SIG-M5 treated with dmso at 0.1 percent for 504 hours (cell line): Measurements from ENCODE around the gene THSD4.

Experiments used
- DNase-seq: peaks from one replicate; lab custom pipeline; 2025; ENCODE audit not compliant: unreplicated experiment; lab: John Stamatoyannopoulos, UW

Gene THSD4

DNA sequence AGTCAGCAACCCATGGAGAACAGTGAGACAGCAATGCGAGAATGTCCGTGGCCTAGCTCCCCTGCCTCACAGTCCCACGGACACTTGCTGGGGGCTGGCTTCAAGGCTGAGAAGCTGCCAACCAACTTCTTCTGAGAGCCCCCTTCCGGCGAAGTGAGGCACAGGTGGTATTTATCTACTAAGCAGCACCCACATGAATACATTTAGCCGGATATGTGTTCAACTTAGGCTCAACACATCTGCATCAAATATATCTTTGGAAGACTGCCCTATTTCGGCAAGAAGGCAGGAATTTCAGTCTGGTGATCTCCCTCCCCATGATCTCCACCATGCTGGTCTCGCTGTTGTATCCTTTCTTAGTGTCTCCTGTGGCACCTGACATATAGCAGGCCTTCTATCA, 354.1 kb downstream of the THSD4 start:
- no peak for DNase-seq

DNA sequence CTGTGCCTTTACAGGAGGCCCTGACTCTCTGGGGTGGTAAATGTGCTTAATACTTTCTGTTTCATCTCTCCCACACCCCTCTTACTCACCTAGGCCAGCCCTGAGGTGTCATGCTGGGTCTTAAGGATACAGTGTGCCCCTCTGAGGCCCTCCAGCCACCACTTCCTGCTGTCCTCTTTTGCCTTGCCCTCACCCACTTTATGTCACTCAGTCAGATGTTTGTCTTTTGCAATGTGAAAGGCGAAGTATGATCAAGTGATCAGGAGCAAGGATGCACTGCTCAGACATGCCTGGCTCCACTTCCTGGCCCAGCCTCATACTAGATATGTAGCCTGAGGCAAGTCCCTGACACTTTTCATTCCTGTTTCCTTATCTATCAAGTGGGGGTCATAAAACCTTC, 356.1 kb downstream of the THSD4 start:
- DNase-seq = no peak

DNA sequence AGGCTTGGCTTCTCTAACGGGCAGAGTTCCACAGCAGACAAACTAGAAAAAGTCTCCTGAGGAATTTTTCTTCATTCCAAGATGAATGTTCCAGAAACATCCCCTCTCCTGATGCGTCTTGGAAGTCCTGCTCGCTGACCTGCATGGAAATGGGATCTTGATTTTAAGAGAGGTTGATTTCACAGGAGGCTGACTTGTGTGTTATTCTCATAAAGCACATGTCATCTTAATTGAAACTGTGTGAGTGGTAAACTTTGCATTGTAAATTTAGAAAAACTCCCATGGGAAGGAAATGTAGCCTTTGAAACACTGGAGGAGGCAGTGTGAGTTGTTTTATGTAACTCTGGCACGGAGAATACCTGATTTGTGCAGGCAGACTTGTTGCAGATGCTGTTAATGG, 357.3 kb downstream of the THSD4 start:
- no peak for DNase-seq

DNA sequence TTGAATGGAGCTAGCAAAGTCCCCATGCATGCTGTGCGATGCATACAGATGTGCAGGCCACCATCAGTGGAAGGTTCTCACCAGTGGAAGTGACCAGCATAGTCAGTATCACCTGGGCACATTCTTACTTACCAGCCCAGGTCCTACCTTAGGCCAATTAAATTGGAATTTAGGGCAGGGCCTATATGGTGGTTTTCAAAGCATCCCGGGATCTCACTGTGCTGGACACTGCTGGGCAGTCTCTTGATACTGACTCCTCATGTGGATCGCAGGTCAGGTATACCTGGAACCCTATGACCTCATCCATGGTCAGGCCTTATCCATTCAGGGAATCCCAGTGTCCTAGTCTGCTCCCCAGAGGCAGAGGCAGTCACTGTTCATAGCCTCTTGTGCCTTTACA, 358.5 kb downstream of the THSD4 start:
- DNase-seq = no peak

DNA sequence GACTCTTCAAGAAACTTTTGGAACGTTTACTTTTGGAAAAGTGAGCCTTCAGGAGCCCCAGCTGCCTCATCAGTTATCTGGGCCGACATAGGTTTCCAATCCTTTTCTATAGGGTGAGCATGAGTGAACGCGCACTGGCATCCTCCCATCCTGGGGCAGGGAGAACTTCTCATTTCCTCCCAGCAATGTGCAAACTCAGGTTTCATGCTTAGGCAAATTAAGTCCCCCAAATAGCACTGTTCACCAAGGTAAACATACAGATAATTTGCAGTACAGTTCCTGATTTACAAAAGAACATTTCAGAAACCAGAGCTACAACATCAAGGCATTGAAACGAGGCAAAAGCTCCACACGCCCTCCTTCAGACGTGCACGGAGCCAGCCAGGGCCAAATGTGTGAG, 361.6 kb downstream of the THSD4 start:
- DNase-seq = no peak

DNA sequence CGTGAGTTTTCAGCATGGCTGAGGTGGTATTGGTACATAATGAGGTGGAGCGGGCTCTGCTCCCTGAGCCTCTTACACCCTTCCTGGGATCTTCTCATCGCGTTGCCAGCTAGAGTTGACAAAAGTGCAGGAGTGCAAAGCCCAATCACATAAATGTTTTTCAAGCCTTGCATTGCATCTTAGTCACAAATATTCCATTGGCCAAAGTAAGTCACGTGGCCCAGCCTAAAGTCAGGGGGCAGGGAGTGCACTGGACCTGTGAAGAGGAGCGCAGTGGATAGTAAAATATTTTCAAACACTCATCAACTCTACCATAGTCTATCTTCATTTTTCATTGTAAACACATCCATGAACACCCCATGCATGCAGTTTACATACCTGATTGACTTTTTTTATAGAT, 365.3 kb downstream of the THSD4 start:
- DNase-seq = no peak

DNA sequence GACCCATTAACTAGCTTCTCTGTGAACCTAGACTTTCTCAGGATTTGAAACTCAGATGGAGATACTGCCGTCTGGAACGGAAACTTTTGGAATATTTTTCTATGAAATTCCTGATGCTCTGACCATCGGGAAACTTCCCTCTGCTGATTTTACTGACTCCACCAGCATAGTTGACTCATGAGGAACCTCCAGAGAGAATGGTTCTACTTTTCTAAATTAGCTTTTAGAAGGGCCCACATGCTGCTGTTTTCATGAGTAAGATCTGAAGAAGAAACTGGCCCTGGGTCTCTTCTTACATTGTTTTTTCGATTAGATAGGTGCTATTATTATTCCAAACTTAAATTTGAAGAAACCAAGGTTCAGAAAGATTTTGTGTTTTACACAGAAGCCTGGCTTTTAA, 368.8 kb downstream of the THSD4 start:
- DNase-seq = no peak

DNA sequence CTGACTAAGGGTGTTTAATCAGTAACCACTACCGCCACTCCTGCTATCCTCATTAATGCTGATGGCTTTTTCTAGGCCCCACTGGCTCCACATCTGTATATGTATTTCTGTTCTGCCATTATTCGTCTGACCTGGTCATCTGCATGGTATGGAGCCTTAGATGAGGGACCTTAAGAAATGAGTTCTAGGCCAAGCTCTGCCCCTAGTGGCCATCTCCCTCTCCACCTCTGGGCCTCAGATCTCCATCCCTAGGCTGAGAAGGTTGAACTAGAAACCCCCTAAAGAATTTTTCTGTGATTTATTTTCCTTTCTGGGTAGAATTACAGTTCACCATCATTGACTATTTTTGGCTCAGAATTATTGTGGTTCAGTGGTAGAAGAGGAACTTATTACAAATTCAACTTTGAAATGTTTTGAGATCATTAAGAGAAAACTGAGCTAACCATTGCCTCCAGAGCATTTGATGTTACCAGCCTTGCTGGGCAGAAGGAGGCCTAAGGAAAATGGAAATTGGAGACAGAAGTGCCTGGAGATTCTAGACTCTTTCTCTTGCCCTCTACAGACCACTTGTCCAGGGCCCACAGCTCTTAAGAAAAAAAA, 369.9 kb downstream of the THSD4 start:
- DNase-seq = peak; percentile 3

DNA sequence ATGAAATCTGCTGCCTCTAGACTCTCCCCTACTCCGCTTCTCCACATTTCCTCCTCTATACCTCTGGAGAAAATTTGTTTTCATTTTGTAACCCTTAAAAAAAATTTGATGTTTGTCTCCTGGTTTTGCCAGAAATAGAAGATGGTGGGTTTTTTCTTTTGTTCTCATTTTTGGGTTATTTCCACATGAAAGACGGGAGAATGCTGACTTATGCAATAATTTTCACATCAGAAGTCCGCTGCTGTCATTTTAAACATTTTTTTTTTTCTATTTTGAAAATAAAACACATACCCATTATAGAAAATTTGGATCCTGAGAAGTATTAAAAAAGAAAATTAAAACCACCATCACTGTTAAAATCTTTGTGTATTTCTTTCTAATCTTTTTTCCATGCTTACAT, 374.3 kb downstream of the THSD4 start:
- no peak for DNase-seq

DNA sequence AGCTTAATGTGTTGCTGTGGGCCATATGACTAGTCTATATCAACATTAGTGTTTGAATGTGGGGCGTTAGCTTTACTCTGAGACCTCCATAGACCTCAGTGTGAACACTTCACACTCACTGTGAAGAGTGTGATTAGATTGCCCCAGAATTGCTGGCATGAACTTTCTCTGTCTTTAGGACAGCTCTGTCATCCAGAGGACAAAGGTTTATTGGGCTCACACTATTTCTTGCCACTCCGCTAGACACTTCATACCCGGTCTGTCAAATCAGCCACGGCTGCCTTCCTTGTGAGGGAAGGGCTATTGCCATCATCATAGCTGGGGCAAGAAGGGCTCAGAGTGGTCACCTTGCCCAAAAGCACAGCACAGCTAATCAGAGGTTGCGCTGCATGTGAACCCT, 378.3 kb downstream of the THSD4 start:
- DNase-seq = no peak

DNA sequence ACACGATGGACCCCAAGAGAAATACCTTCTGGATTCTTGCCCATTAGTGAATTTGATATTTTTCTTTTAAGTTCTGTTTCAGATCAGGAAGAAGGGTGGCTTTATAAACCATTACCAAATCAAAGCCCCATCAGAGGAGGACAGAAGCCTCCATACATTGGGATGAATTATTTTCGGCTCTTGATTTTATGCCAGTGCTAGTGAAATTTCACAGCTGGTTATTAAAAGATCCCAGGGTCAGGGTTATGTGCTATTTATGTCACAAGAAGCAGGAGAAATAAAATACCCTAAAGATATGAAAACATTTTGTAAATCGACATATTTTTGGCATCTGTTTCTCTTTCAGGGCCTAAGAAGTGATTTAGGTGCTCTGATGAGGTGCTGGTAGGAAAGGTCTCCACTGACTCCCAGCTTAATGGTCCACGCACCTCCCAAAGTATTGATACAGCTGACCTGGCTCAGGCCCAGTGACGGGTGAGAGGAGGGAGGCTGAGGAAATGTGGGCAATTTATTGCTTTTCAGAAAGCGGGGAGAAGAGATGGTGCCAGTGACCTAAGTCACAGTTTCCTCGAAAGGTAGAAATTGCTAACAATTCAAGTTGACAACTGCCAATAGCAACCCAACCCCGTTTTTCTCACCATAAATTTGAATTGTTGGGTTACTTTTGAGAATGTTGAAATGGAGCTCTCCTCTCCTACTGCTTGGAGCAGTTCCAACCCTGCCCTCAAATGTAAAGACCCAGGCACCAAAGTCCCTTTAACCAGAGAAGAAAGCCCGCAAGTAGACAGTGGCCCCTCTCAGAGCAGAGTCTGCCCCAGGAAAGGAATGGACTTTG, 379.5 kb downstream of the THSD4 start:
- DNase-seq = no peak

DNA sequence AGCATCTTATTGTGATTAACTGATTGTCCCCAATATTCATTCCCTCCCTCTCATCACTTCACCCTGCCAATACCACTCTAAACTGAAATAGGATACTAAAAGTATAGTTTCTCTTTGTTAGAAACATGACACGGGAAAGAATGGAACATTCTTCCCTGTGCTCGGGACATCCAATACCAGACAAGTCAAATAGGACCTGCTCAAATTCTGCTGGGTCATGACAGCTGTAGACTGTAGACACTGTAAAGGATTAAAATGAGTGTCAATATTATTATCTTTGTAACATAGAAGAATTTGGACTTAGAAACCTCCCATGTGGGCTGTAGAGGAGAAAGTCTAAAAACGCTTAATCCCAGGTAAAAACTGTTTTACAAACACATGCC, 380.1 kb downstream of the THSD4 start:
- no peak for DNase-seq

DNA sequence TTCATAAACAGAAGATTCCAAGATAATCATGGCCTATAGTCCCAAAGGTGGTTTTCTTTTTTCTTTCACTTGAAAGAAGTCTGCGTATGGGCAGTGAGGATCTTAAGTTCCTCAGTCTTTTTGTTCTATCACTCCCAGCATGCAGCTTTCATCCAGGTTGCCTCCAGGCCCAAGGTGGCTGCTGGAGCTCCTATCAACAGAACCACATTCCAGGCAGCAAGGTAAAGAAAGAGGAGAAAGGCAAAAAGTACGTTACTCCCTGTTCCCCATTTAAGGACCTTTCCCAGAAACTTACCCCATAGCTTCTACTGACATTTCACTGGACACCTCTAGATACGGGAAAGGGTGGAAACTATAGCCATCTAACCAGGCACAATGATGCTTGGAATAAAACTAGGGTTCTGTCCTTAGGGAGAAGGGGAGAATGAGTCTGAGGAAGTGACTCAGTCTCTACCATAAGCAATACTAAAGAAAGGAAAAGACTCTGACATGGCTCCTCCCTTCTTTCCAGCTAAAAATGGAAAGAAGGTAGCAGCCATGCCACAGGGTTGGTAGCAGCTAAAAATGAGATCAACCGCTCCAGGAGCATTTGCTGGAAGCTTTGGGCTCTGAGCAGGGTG, 381.2 kb downstream of the THSD4 start:
- no peak for DNase-seq

DNA sequence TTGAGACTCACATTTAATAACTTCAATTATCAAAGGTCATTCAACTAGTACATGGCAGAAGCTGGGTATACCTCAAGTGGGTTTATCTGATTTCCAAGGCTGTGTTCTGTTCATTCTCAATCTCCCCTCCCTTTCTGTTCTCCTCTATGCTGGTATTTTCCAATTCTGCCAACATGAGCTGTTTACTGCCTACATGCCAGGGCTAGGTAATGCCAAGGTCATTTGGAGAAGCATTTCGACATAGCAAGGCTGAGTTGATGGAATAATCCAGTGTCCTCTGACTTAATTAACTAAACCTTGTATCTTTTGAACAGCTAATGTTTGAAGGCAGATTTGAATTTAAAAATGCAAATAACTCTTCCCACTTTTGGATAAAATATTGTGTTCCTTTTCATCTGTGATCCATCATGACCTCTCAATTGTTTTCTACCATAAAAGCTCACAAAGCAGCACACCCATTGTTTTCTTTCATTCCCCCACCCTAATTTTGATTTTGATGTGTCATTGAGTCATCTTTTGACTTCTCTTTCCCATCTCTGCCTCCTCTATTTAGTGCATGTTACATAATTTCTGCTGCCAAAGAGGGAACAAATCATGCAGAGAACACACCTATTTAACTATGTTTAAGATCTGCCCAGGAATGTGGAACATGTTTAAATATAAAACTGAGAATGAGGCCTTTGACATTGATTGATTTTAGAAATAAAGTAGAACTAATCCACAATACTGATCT, 386.2 kb downstream of the THSD4 start:
- no peak for DNase-seq

DNA sequence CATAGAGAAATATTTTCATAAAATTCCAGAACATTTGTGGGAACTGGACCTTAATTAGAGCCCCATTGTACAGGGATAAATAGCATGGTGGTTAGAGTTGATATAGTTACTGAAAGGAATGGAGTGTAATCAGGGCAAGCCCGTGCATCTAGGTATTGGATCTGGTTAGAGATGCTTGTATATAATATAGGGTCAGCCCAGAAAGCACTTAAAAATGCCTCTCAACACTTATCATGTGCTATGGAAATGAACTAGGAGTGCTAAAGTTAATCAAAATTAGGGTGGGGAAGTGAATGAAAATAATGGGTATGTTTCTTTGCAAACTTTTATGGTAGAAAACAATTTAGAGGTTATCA, 386.8 kb downstream of the THSD4 start:
- DNase-seq = no peak

DNA sequence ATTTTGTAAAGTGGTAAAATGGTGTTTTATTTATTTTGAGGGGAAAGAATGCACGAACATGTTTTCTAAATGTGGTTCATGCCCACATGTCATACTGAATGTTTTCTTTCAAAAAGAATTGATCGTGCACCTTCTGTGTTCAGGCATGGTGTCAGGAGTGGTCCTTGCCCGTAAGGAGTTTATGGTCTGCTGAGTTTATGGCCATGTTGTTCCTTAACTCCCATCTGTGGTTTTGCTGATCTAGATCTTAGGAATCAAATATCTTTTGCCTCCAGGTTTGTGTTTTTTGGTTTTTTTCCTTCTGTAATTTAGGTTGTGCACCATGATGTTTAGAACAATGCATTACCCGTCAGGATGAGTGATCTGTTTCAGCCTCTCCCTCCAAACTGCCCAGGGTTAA, 390.7 kb downstream of the THSD4 start:
- no peak for DNase-seq

DNA sequence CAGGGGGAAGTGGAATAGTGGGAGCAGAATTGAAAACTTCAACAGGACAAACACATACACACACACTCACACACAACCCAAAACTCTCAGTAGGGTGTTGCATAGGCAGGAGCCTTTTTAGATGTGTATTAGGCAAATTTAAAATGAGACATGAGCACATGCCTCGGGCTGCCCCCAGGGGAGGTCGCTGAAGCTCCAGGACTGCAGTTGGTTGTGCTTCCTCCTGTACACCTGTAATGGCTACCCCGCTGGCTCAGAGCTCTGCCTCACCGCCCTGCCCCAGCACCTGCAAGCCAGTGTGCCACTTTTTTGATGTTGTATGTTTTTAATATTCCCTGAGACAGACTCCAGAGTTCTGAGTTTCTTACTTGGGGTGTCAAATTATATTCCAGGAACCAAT, 391.7 kb downstream of the THSD4 start:
- no peak for DNase-seq

DNA sequence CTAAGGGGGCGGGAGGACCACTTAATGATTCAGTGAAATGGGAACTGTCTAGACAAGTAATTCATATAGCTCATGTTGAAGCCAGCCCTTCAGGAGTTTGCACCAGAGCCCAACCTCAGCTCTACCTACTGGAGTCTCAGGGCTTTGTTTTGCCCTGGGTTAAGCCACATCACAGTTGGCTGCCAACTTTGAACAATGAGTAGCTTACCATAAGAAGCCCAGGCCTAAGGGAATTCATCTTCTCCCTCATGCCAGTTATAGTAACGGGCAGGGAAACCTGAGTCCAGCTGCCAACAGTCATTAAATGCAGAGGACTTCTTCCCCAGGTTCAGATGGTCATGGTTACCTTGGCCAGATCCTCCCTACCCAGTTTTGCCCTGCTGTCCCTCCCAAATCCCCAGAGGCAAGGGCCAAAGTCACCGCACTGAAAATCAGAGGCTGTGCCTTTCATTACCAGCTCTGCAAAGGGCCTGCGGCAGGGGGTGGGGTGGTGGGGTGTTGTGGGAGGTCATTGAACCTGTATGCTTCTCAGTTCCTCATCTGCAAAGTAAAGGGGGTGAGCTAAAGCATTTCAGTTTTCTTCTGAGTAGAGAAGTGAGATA, 392.9 kb downstream of the THSD4 start:
- no peak for DNase-seq

DNA sequence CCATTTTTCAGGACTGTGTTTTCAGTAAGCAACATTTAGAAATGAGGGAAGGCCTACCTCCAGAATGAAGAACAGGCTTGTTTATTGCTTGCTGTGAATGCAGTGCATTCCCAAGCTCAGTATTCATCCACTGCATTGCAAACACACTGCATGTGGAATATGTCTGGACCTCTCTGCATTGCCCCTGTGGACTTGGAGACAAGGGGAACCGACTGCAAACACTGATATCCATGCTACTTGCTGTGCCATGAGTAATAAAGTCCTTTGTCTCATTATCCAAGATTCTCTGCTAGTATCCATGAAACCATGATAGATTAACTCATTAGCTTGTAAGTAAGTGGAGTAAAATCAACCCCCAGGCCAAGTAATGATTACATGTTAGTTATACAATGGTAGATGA, 393.9 kb downstream of the THSD4 start:
- no peak for DNase-seq

DNA sequence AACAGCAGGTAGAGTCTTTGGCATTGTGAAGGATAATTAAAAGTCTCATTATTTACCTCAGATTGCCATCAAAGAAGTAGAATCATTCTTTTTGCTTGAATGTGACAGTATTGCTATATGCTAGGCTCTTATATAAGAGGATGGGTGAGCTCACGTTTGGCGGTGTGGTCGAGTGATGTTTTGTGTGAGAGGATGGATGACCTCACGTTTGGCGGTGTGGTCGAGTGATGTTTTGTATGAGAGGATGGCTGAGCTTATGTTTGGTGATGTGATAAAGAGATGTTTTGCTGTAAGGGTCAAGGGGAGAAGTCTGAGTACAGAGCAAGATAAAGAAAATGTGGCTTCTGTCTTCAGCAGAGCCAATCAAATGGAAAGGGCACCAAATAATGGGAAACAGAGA, 395.5 kb downstream of the THSD4 start:
- DNase-seq = no peak
